Activated T-cell treated with anti-CD3 and anti-CD28 coated beads, Interleukin-2, amount 50 U/mL, for 72 hours (primary cell): ENCODE measurements around the gene EXD3. TPM values are rescaled to one million over a fixed set of nuclear protein-coding genes. Genes with fewer than 3 reads are reported as not detected.
"Not testable (repeated sequence)": the region's sequence is repeated elsewhere in the genome, so short reads cannot be mapped to it uniquely, and the experiment has no call there.

Experiments used
- ATAC-seq, 2 donors: fragments of 150-1000 bp; cut with Tn5 transposase; replicated peaks in 1 of 2; 2 replicates each; pipeline ENCODE4 v1.10.0; 2021; ENCODE audit warnings: moderate library complexity in 2 of 2, mild to moderate bottlenecking in 1 of 2
- DNase-seq, 2 donors: peaks; one replicate each; pipeline ENCODE4 v3.0.0; 2021 to 2022; ENCODE audit warnings: mixed read lengths in 1 of 2
- H3K27ac Mint-ChIP-seq: one replicate; pipeline ENCODE4 v1.8.0; 2022; ENCODE audit warnings: mild to moderate bottlenecking, moderate library complexity, mixed read lengths
- H3K27me3 Mint-ChIP-seq: one replicate; pipeline ENCODE4 v1.8.0; 2022; ENCODE audit warnings: low read depth, mixed read lengths
- H3K36me3 Mint-ChIP-seq, 2 donors: one replicate each; pipeline ENCODE4 v1.8.0; 2022; ENCODE audit warnings: mixed read lengths in 2 of 2, mild to moderate bottlenecking in 1 of 2; ENCODE audit not compliant: insufficient read depth in 2 of 2
- H3K4me1 Mint-ChIP-seq: one replicate; pipeline ENCODE4 v1.8.0; 2022; ENCODE audit warnings: low read depth, mixed read lengths
- H3K4me3 Mint-ChIP-seq, 2 donors: one replicate each; pipeline ENCODE4 v1.8.0; 2022; ENCODE audit warnings: mild to moderate bottlenecking in 2 of 2, mixed read lengths in 2 of 2, moderate library complexity in 2 of 2
- H3K9me3 Mint-ChIP-seq, 2 donors: one replicate each; pipeline ENCODE4 v1.8.0; 2022; ENCODE audit warnings: mixed read lengths in 2 of 2
- total RNA-seq, 2 donors: library from RNA; stranded (reverse); gene quantifications; one replicate each; pipeline ENCODE4 v1.2.3, GENCODE V29; 2022

The EXD3 gene
- 10 to 100 TPM; 23.7 to 26.0 TPM for total RNA-seq

GRCh38 chr9:137422604-137423513, at the start of gene EXD3, which contains the start of gene NOXA1:
EXD3 (minus strand) TSS chr9:137423162; CDS start chr9:137395357, 27,805 bp downstream.
NOXA1 (plus strand) TSS chr9:137423393; CDS start chr9:137423530, 137 bp downstream.
- Mint-ChIP-seq H3K4me1 (peaks cover 9% of the 10 kb centered on the region), H3K27ac (peak within 1 kb of the TSS; percentile 46), H3K9me3 (no peaks in the 10 kb centered on the region), H3K36me3 (no peaks in the 10 kb centered on the region), H3K4me3 (peak within 1 kb of the TSS; percentile 89 to 91), H3K27me3 (no peaks in the 10 kb centered on the region)
- peak; percentile 96 to 99 for DNase-seq
- ATAC-seq: peak; percentile 89 to 94

GRCh38 chr9:137470785-137471184, 47.8 kb upstream of the EXD3 start:
- Mint-ChIP-seq H3K4me3 (no peak overlapping the region), H3K27ac (no peak overlapping the region), H3K4me1 (peaks cover 6% of the 10 kb centered on the region), H3K27me3 (peaks cover 14% of the 10 kb centered on the region), H3K9me3 (peaks cover 7 to 9% of the 10 kb centered on the region in 2 donors), H3K36me3 (peaks cover 9 to 19% of the 10 kb centered on the region in 2 donors)
- ATAC-seq (no peak), DNase-seq (no peak)

GRCh38 chr9:137467896-137468295, 44.9 kb upstream of the EXD3 start:
- DNase-seq (no peak), ATAC-seq (no peak)
- H3K27me3 Mint-ChIP-seq: peaks cover 14% of the 10 kb centered on the region
- peaks cover 0 to 3% of the 10 kb centered on the region in 2 donors for H3K36me3 Mint-ChIP-seq
- no peak overlapping the region for H3K4me3 Mint-ChIP-seq
- peaks cover 6% of the 10 kb centered on the region for H3K4me1 Mint-ChIP-seq
- H3K27ac Mint-ChIP-seq: no peak overlapping the region
- peaks cover 0 to 2% of the 10 kb centered on the region in 2 donors for H3K9me3 Mint-ChIP-seq

- Mint-ChIP-seq H3K4me3 (no peak overlapping the region), H3K27me3 (peaks cover 14% of the 10 kb centered on the region), H3K27ac (no peak overlapping the region), H3K4me1 (peaks cover 6% of the 10 kb centered on the region), H3K9me3 (no peaks in the 10 kb centered on the region), H3K36me3 (no peaks in the 10 kb centered on the region)
- no peak for DNase-seq
- no peak for ATAC-seq
Observed at GRCh38 chr9:137467161-137467581, 44.2 kb upstream of the EXD3 start.

- ATAC-seq, H3K27ac Mint-ChIP-seq, DNase-seq, H3K9me3 Mint-ChIP-seq, H3K36me3 Mint-ChIP-seq, H3K4me1 Mint-ChIP-seq, H3K4me3 Mint-ChIP-seq: not testable (repeated sequence)
- H3K27me3 Mint-ChIP-seq: peaks cover 14% of the 10 kb centered on the region
Observed at GRCh38 chr9:137466389-137467085, 43.6 kb upstream of the EXD3 start.

- peaks cover 13% of the 10 kb centered on the region for H3K27me3 Mint-ChIP-seq
- no peak overlapping the region for H3K4me3 Mint-ChIP-seq
- H3K9me3 Mint-ChIP-seq: no peaks in the 10 kb centered on the region
- ATAC-seq (no peak), DNase-seq (no peak)
- H3K4me1 Mint-ChIP-seq: peaks cover 8% of the 10 kb centered on the region
- H3K27ac Mint-ChIP-seq: no peak overlapping the region
- no peaks in the 10 kb centered on the region for H3K36me3 Mint-ChIP-seq
Observed at GRCh38 chr9:137465720-137466388, 42.9 kb upstream of the EXD3 start.

- ATAC-seq (no peak), DNase-seq (no peak)
- Mint-ChIP-seq H3K27ac (no peak overlapping the region), H3K4me3 (no peak overlapping the region), H3K36me3 (no peaks in the 10 kb centered on the region), H3K4me1 (peaks cover 4% of the 10 kb centered on the region), H3K9me3 (no peaks in the 10 kb centered on the region), H3K27me3 (peaks cover 8% of the 10 kb centered on the region)
Observed at GRCh38 chr9:137465000-137465719, 42.2 kb upstream of the EXD3 start.

GRCh38 chr9:137464291-137464999, 41.5 kb upstream of the EXD3 start:
- Mint-ChIP-seq H3K27me3 (peaks cover 5% of the 10 kb centered on the region), H3K36me3 (no peaks in the 10 kb centered on the region), H3K27ac (no peak overlapping the region), H3K4me3 (no peak overlapping the region), H3K4me1 (peaks cover 10% of the 10 kb centered on the region), H3K9me3 (no peaks in the 10 kb centered on the region)
- no peak for ATAC-seq
- no peak for DNase-seq

- peaks cover 11% of the 10 kb centered on the region for H3K4me1 Mint-ChIP-seq
- DNase-seq (no peak), ATAC-seq (no peak)
- no peaks in the 10 kb centered on the region for H3K27me3 Mint-ChIP-seq
- no peak overlapping the region for H3K27ac Mint-ChIP-seq
- no peaks in the 10 kb centered on the region for H3K9me3 Mint-ChIP-seq
- H3K4me3 Mint-ChIP-seq: peak overlapping the region in 1 of 2 donors; percentile 34
- no peaks in the 10 kb centered on the region for H3K36me3 Mint-ChIP-seq
Observed at GRCh38 chr9:137463931-137464290, 40.9 kb upstream of the EXD3 start.

GRCh38 chr9:137462986-137463930, 40.3 kb upstream of the EXD3 start:
- Mint-ChIP-seq H3K4me1 (peaks cover 11% of the 10 kb centered on the region), H3K27ac (no peak overlapping the region), H3K27me3 (no peaks in the 10 kb centered on the region), H3K36me3 (no peaks in the 10 kb centered on the region), H3K4me3 (peak overlapping the region; percentile 39 to 48), H3K9me3 (no peaks in the 10 kb centered on the region)
- no peak for DNase-seq
- ATAC-seq: no peak

GRCh38 chr9:137462396-137462985, 39.5 kb upstream of the EXD3 start:
- ATAC-seq (no peak), DNase-seq (no peak)
- H3K4me3 Mint-ChIP-seq: peak overlapping the region; percentile 39 to 76
- H3K9me3 Mint-ChIP-seq: no peaks in the 10 kb centered on the region
- H3K4me1 Mint-ChIP-seq: peaks cover 14% of the 10 kb centered on the region
- no peaks in the 10 kb centered on the region for H3K27me3 Mint-ChIP-seq
- H3K36me3 Mint-ChIP-seq: no peaks in the 10 kb centered on the region
- H3K27ac Mint-ChIP-seq: no peak overlapping the region
